Left lung (tissue), 10 donors: Measurements from ENCODE around the gene PRR33. TPM values are rescaled to one million over a fixed set of nuclear protein-coding genes. Genes with fewer than 3 reads are reported as not detected.
A peak's percentile ranks its signal among the peaks of the same experiment; 100 is the strongest.

Experiments used
- ATAC-seq: fragments of 200-7000 bp; cut with Tn5 transposase; one replicate; pipeline ENCODE4 v1.9.1; 2020; ENCODE audit warnings: moderate library complexity
- DNase-seq, 4 donors: peaks; one replicate each; pipeline ENCODE4 v3.0.0-alpha.2; 2013 to 2020
- H3K27ac ChIP-seq, 2 donors: fragments of 200-600 bp; sonication (generic) in 1 of 2; one replicate each; pipeline versions ENCODE4 v1.5.0 to v1.8.0; 2020 to 2021
- H3K27me3 ChIP-seq, 2 donors: fragments of 200-600 bp; sonication (generic) in 1 of 2; one replicate each; pipeline versions ENCODE4 v1.5.0 to v1.8.0; 2020 to 2021
- H3K36me3 ChIP-seq, 2 donors: fragments of 200-600 bp; sonication (generic) in 1 of 2; one replicate each; pipeline versions ENCODE4 v1.5.0 to v1.8.0; 2020 to 2021
- H3K4me1 ChIP-seq, 2 donors: fragments of 200-600 bp; one replicate each; pipeline ENCODE4 v1.8.0; 2021
- H3K4me3 ChIP-seq, 2 donors: fragments of 200-600 bp; sonication (generic) in 1 of 2; one replicate each; pipeline versions ENCODE4 v1.5.0 to v1.8.0; 2020 to 2021; ENCODE audit warnings: mild to moderate bottlenecking in 1 of 2
- H3K9me3 ChIP-seq, 2 donors: fragments of 200-600 bp; sonication (generic) in 1 of 2; one replicate each; pipeline versions ENCODE4 v1.5.0 to v1.8.0; 2020 to 2021
- CTCF ChIP-seq, 2 donors: fragments of 200-600 bp; sonication (generic) in 1 of 2; IDR thresholded peaks; one replicate each; pipeline versions ENCODE4 v1.5.0 to v1.8.0; 2021; ENCODE audit warnings: antibody characterized with exemption in 2 of 2
- intact Hi-C, 2 donors: fragments of 100-400 bp; cut with DNase I; formaldehyde crosslinking; loops; one replicate each; pipeline versions ENCODE4 v1.11.2 to v1.14.2; 2022
- polyA plus RNA-seq, 6 donors: library from polyadenylated mRNA; unstranded; fragments of 120-200 nt; gene quantifications; one replicate each; pipeline ENCODE4 v1.2.1, GENCODE V29; 2013; ENCODE audit not compliant: insufficient read length in 6 of 6
- total RNA-seq, 2 donors: library from RNA; stranded (reverse); fragmentation: NEBNext Ultra II Directional; extraction: Animal tissue kit (Norgen Biotek cat#: 25700); gene quantifications; one replicate each; pipeline ENCODE4 v1.2.1, GENCODE V29; 2021
- donor health status: DM: no; HTN: yes; CAD: no.
- donor health status: DM: no; HTN: no; CAD: no.

PRR33 gene
- total and polyA plus RNA-seq, 8 donors: 0.05 to 0.15 (median 0.11) TPM; not detected in 2

GRCh38 chr11:1868636-1869291, 22.9 kb downstream of the PRR33 start:
- Histone ChIP-seq H3K4me3 (no peak overlapping the region), H3K9me3 (no peaks in the 10 kb centered on the region), H3K27me3 (peaks cover 0 to 41% of the 10 kb centered on the region in 2 donors), H3K36me3 (peaks cover 0 to 14% of the 10 kb centered on the region in 2 donors), H3K27ac (no peak overlapping the region), H3K4me1 (peaks cover 8 to 37% of the 10 kb centered on the region in 2 donors)
- intact Hi-C loops: no loop called here
- ATAC-seq (no peak), DNase-seq (peak in 1 of 4 donors; percentile 20)
- no peak for TF ChIP-seq CTCF (IDR thresholded peaks at IDR 0.05)

GRCh38 chr11:1868056-1868635, 23.5 kb downstream of the PRR33 start:
- Histone ChIP-seq H3K9me3 (no peaks in the 10 kb centered on the region), H3K4me3 (no peak overlapping the region), H3K4me1 (peaks cover 12 to 43% of the 10 kb centered on the region in 2 donors), H3K36me3 (peaks cover 0 to 14% of the 10 kb centered on the region in 2 donors), H3K27me3 (peaks cover 0 to 41% of the 10 kb centered on the region in 2 donors), H3K27ac (no peak overlapping the region)
- ATAC-seq (no peak), DNase-seq (peak in 1 of 4 donors; percentile 70)
- no peak for TF ChIP-seq CTCF (IDR thresholded peaks at IDR 0.05)
- intact Hi-C loops: no loop called here

GRCh38 chr11:1867381-1867780, 24.3 kb downstream of the PRR33 start:
- DNase-seq (peak in 1 of 4 donors; percentile 33), ATAC-seq (no peak)
- no peak for TF ChIP-seq CTCF (IDR thresholded peaks at IDR 0.05)
- intact Hi-C loops: no loop called here
- Histone ChIP-seq H3K27me3 (peaks cover 0 to 41% of the 10 kb centered on the region in 2 donors), H3K4me1 (peaks cover 13 to 51% of the 10 kb centered on the region in 2 donors), H3K9me3 (no peaks in the 10 kb centered on the region), H3K36me3 (peaks cover 0 to 14% of the 10 kb centered on the region in 2 donors), H3K4me3 (no peak overlapping the region), H3K27ac (no peak overlapping the region)

GRCh38 chr11:1866776-1867175, 24.9 kb downstream of the PRR33 start:
- intact Hi-C loops: no loop called here
- DNase-seq (no peak), ATAC-seq (no peak)
- TF ChIP-seq CTCF (IDR thresholded peaks at IDR 0.05): no peak
- H3K27me3 ChIP-seq: peaks cover 0 to 41% of the 10 kb centered on the region in 2 donors
- no peaks in the 10 kb centered on the region for H3K9me3 ChIP-seq
- peaks cover 13 to 54% of the 10 kb centered on the region in 2 donors for H3K4me1 ChIP-seq
- H3K27ac ChIP-seq: no peak overlapping the region
- H3K36me3 ChIP-seq: peaks cover 0 to 14% of the 10 kb centered on the region in 2 donors
- H3K4me3 ChIP-seq: no peak overlapping the region

- peak in 1 of 4 donors; percentile 50 for DNase-seq
- intact Hi-C loops: no loop called here
- Histone ChIP-seq H3K4me3 (no peak overlapping the region), H3K9me3 (no peaks in the 10 kb centered on the region), H3K4me1 (peaks cover 13 to 54% of the 10 kb centered on the region in 2 donors), H3K27me3 (peaks cover 0 to 37% of the 10 kb centered on the region in 2 donors), H3K36me3 (peaks cover 0 to 14% of the 10 kb centered on the region in 2 donors), H3K27ac (no peak overlapping the region)
- ATAC-seq: no peak
- TF ChIP-seq CTCF (IDR thresholded peaks at IDR 0.05): no peak
Measured at GRCh38 chr11:1866226-1866625, 25.5 kb downstream of the PRR33 start.
